CD4-positive, alpha-beta T cell treated with Interleukin-17A for 4 hours (primary cell): ENCODE results near the gene PAK3.

Source experiments
- DNase-seq: peaks from one replicate; pipeline ENCODE4 v3.0.0-alpha.2; 2020; ENCODE audit warnings: mixed read lengths

Gene PAK3

DNA sequence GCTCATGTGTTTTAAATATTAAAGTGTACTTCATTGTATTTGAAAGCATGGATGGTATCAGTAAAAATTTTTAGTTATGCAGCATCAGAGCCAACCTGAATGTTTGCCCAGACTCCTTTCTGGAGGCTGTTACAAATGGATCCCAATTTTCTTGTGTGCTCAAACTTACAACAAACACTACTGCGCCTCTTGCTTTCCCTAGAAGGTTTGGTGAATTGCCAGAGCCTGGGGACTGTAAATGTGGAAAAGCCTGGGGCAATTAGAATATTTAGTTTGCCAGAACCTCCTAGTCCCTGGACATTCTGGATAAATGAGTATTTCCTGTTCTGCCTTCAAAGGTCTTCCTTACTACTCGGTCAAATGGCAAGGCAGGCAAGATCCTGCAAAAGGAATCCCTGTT, 169.5 kb downstream of the PAK3 start:
- DNase-seq, result no peak

DNA sequence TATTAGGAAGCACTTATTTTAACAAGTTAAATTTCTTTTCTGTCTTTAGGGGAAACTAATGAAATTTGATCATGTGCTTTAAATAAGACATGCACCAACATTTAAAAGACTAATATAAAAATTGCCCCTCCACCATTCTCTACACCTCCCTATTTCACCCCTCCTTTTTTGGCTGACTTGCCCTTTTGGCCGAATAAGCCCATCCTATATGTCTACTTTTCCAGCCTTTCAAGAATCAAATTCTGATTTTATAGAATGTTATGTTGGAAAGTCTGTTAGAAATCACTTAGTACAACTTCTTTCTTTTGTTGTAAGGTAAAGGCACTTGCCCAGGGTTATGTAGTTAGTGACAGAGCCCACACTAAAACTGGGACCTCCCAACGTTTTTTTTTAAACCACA, 172.5 kb downstream of the PAK3 start:
- no peak for DNase-seq

DNA sequence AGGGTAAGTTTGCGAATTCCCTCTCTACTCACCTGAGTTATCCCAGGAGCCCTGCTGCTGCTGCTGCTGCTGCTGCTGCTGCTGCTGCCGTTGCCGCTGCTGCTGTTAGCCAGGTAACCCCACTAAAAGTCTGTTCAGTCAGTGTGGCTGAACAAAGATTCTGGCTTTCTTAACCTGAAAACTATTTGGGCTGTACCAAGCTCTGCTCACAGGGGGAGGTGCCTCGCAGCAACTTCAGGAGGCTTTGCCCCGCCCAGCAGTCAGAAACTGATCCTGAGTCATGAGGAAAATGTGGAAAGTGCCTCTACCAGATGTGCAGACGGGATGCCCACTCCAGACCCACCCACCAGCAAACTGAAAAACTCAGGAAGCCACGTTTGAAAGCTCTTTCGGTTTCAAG, 174.3 kb downstream of the PAK3 start, which contains the start of gene CAPN6:
Gene CAPN6, minus strand, starts transcription at position 145 of the 400 bp plus-strand sequence. CDS start 6,547 bp downstream, outside the sequence.
- no peak for DNase-seq
